IPS DF 4.7 (cell line): ENCODE measurements around the gene FCAR.
"Not testable (repeated sequence)": the region's sequence is repeated elsewhere in the genome, so short reads cannot be mapped to it uniquely, and the experiment has no call there.

Source experiments
- DNase-seq: peaks from one replicate; pipeline ENCODE4 v3.0.0-alpha.2; 2013; ENCODE audit warnings: low spot score; ENCODE audit errors: extremely low read depth

Gene FCAR

DNA sequence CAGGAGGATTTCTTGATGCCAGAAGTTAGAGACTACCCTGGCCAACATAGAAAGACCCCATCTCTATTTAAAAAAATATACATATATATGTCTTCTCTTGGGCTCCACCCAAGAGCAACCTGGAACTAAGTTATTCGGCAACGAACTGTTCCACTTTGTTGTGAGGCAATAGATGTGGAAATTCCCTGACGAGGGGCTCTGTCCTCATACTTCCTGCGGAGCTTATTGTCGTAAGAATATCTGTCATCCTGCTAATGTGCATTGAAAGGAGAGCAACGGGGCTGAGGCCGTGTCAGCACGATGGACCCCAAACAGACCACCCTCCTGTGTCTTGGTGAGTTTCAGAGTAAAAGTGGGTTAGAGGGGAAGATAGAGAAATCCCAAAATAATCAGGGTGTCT is at the start of gene FCAR:
Gene FCAR, plus strand, starts transcription at position 246 of the 400 bp plus-strand sequence. Its CDS starts 55 bp downstream, at position 301.
- no peak for DNase-seq

- not testable (repeated sequence) for DNase-seq
Observed at GRCh38 chr19:54824416-54824815, 49.6 kb upstream of the FCAR start.

DNA sequence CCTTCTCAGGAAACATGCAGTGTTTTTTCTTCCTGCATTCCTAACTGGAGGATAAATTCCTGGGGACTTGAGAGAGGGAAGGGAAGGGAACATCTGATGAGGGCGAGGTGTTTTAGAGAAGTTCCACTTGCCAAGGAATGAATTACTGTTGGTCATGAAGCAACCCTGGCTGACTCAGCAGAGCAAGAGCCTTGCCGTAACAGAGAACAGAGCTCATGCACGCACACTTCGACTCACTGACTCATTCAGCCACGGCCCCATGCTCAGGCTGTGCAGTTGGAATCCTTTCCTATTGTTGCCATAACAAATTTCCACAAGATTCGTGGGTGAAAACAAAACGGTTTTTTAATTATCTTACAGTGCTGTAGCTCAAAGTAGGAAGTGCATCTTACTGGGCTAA is 48.7 kb upstream of the FCAR start:
- not testable (repeated sequence) for DNase-seq

DNA sequence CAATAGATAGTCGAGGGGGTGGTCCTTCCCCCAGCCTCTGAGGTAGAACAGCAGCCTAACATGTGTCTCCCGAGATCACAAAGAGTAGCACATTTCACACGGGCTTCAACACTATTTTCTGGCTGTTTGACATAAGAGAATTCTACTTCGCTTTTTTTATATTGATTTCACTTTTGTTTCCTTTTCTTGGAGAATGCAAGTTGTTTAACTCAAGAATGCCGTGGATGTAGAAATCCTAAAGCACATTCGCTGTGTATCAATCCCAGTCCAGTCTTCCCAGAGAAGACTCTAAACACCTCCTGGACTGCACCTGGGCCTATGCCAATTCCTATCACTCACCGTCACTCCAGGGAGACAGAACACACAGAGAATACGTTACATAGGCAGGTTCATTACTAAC is 46.0 kb upstream of the FCAR start:
- DNase-seq, result not testable (repeated sequence)

GRCh38 chr19:54832496-54832895 is 41.5 kb upstream of the FCAR start, which contains the start of gene KIR2DS4:
Gene KIR2DS4 (plus strand): TSS chr19:54832676.
- DNase-seq, result not testable (repeated sequence)

GRCh38 chr19:54835126-54835525 is 38.9 kb upstream of the FCAR start:
- DNase-seq, result not testable (repeated sequence)

GRCh38 chr19:54837522-54837921 is 36.5 kb upstream of the FCAR start:
- DNase-seq, result not testable (repeated sequence)

DNA sequence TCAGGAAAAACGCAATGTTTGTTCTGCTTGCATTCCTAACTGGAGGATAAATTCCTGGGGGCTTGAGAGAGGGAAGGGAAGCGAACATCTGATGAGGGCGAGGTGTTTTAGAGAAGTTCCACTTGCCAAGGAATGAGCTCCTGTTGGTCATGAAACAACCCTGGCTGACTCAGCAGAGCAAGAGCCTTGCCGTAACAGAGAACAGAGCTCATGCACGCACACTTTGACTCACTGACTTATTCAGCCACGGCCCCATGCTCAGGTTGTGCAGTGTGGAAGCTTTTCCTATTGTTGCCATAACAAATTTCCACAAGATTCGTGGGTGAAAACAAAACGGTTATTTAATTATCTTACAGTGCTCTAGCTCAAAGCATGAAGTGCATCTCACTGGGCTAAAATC is 30.9 kb upstream of the FCAR start:
- DNase-seq, result not testable (repeated sequence)

DNA sequence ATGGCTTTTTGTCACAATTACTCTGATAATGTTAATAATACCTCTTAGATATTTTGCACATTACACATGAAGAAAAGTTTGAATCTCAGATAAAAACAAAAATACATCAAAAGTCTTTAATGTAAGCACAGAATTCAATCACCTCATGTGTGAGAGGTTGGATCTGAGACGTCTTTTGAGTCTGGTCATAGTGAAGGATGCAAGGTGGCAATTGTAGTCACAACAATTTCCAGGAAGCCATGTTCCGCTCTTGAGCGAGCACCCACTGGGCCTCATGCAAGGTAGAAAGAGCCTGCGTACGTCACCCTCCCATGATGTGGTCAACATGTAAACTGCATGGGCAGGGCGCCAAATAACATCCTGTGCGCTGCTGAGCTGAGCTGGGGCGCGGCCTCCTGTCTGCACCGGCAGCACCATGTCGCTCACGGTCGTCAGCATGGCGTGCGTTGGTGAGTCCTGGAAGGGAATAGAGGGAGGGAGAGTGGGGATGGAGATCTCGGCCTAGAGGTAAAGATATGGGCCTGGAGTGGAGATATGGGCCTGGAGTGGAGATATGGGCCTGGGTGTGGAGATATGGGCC is 23.9 kb upstream of the FCAR start, which contains the start of gene KIR3DL2:
Gene KIR3DL2, plus strand, starts transcription at position 383 of the 580 bp plus-strand sequence. Its CDS starts 33 bp downstream, at position 416.
- DNase-seq, result not testable (repeated sequence)

DNA sequence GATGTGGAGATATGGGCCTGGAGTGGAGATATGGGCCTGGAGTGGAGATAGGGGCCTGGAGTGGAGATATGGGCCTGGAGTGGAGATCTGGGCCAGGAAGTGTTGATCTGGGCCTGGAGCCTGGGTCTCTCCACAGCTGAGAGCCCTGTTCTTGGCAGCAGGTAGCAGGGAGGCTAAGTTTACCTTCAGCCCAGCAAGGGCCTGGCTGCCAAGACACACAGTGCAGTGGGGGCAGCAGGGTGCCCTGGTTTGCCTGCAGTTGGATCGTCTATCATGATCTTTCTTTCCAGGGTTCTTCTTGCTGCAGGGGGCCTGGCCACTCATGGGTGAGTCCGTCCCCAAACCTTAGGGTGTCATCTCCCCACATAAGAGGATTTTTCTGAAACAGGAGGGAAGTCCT is 23.1 kb upstream of the FCAR start:
- DNase-seq, result no peak

- no peak for DNase-seq
Observed at GRCh38 chr19:54851353-54851752, 22.7 kb upstream of the FCAR start.

DNA sequence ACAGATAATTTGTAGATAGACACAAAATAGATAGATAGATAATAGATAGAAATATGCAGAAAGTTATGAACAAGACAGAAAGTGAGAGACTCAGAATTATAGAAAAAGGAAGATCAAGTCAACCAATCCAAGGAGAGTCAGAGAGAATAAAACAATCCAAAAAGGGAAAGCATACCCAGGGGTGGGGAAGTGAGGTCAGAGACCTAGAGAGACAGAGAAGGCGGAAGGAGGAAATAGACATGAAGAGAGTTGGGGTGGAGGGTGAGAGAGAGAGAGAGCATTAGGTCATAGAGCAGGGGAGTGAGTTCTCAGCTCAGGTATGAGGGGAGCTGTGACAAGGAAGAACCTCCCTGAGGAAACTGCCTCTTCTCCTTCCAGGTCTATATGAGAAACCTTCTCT is 18.8 kb upstream of the FCAR start:
- DNase-seq, result not testable (repeated sequence)

DNA sequence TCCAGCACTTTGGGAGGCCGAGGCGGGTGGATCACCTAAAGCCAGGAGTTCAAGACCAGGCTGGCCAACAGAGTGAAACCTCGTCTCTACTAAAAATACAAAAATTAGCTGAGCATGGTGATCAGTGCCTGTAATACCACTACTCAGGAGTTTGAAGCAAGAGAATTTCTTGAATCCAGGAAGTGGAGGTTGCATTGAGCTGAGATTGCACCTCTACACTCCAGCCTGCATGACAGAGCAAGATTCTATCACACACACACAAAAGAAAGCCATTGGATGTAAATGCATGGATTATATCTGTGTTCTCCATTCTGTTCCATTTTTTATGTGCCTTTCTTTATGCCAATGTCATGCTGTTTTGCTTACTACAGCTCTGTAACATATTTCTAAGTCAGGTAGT is 15.6 kb upstream of the FCAR start:
- not testable (repeated sequence) for DNase-seq

DNA sequence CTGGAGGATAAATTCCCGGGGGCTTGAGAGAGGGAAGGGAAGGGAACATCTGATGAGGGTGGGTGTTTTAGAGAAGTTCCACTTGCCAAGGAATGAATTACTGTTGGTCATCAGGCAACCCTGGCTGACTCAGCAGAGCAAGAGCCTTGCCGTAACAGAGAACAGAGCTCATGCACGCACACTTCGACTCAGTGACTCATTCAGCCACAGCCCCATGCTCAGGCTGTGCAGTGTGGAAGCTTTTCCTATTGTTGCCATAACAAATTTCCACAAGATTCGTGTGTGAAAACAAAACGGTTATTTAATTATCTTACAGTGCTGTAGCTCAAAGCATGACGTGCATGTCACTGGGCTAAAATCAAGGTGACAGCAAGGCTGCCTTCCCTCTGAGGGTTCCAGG is 14.6 kb upstream of the FCAR start:
- DNase-seq, result not testable (repeated sequence)

- not testable (repeated sequence) for DNase-seq
Observed at GRCh38 chr19:54863459-54863858, 10.6 kb upstream of the FCAR start.

- DNase-seq, result no peak
Observed at GRCh38 chr19:54871696-54872095, 2.3 kb upstream of the FCAR start.

DNA sequence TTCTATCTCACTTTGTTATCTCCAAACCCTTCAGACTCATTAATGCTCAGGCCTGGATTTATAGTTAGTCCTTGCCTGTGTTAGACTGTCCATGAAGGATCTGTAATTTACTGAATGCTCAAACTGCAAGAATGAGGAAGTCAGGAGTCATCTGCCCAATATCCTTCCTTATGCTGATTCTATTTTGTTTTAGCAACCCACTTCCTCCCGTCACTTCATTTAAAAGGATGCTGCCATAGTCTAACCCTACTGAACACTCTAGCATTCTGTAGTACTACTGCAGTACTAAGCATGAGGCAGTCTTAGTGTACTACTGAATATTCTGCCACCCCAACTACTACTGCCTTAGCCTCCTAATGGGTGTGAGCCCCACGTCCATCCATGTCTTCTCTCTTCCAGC is 1.5 kb downstream of the FCAR start:
- DNase-seq, result no peak

DNA sequence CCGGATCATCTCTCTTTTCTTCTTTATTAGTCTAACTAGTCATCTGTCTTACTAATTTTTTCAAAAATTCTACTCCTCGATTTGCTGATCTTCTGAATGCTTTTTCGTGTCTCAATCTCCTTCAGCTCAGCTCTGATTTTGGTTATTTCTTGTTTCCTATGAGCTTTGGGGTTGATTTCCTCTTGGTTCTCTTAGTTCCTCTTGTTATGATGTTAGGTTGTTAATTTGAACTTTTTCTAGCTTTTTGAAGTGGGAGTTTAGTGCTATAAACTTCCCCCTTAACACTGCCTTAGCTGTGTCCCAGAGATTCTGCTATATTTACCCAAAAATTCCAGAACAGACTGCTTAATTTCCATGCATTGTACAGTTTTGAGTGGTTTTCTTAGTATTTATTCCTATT is 3.4 kb downstream of the FCAR start:
- DNase-seq, result no peak

GRCh38 chr19:54881884-54882283 is 7.8 kb downstream of the FCAR start:
- no peak for DNase-seq

GRCh38 chr19:54882758-54883157 is 8.7 kb downstream of the FCAR start:
- DNase-seq, result no peak

DNA sequence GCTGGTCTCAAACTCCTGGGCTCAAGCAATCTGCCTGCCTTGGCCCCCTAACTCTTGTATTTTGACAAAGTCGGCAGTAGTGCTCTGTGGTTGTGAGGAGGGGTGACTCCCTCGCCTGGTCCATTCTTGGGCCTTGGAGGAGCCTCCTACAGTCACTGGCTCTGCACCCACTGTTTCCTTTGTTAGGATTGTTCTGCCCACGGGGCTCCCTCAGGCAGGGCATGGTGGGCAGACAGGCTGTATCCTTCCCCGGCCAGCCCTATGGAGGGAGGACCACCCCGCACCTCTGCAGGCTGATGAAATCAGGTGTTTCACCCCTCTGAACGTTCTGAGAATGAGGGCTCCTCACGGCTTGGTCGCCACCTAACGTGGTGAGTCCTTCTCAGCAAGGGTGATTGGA is 9.2 kb downstream of the FCAR start:
- DNase-seq, result no peak

GRCh38 chr19:54888239-54888638 is 14.2 kb downstream of the FCAR start:
- DNase-seq, result no peak

- no peak for DNase-seq
Observed at GRCh38 chr19:54889566-54889965, 15.5 kb downstream of the FCAR start.

GRCh38 chr19:54893406-54893805 is 19.4 kb downstream of the FCAR start:
- no peak for DNase-seq
